ES-I3 (cell line): ENCODE results near the gene NGDN.
"Not testable (repeated sequence)": the region's sequence is repeated elsewhere in the genome, so short reads cannot be mapped to it uniquely, and the experiment has no call there.

Experiments used
- H3K36me3 ChIP-seq: 2 replicates; pipeline ENCODE4 v1.6.1; 2013; ENCODE audit warnings: mild to moderate bottlenecking, low read length, control low read depth, moderate library complexity; ENCODE audit not compliant: insufficient read depth
- H3K4me1 ChIP-seq: 2 replicates; pipeline ENCODE4 v1.6.1; 2013; ENCODE audit warnings: mild to moderate bottlenecking, control low read depth, low read length; ENCODE audit not compliant: insufficient read depth
- H3K9ac ChIP-seq: 2 replicates; pipeline ENCODE4 v1.6.1; 2013; ENCODE audit warnings: low read depth, mild to moderate bottlenecking, low read length, moderate library complexity
- H3K9me3 ChIP-seq: 2 replicates; pipeline ENCODE4 v1.6.1; 2013; ENCODE audit warnings: mild to moderate bottlenecking, low read length, moderate library complexity; ENCODE audit not compliant: control insufficient read depth, insufficient read depth

The NGDN gene, protein sequence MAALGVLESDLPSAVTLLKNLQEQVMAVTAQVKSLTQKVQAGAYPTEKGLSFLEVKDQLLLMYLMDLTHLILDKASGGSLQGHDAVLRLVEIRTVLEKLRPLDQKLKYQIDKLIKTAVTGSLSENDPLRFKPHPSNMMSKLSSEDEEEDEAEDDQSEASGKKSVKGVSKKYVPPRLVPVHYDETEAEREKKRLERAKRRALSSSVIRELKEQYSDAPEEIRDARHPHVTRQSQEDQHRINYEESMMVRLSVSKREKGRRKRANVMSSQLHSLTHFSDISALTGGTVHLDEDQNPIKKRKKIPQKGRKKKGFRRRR

DNA sequence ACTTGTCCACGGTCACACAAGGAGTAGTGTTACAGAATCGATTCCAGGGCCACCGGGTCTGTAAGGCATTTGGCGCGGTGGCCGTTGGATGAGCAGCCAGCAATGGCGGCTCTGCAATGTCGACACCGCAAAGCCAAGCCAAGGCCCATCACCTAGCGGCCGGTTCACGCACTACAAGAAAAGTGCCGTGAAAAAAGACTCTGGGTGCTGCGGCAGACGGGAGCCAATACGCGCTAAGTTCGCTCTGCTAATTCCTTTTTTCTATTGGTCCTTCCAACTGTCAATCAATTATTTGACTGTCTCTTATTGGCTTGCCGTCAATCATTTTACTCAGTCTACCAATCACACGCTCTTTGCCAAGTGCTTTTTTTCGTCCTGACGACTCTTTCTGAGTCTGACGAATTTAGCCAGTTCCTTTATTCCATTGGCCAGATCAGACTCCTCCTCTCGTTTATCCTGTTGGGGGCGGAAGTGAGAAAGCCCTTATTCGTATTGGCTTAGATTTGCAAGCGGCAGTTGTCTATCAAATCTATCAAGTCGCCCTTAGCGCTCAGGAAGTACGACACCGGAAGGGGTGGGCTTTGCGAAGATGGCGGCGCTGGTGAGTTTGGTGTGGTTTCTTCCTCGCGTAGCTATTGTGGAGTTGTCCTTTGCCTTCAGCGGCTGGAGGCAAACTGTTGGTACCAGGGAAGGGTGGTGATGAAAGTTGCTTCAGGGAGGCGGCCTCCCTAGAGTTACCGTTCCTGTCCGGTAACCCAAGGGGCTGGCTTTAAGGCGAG is at the start of gene NGDN:
TSS of gene NGDN (plus strand) at position 577 of the 779 bp plus-strand sequence. CDS start at position 590, 13 bp downstream.
- H3K4me1 ChIP-seq = no peaks in the 10 kb centered on the region

DNA sequence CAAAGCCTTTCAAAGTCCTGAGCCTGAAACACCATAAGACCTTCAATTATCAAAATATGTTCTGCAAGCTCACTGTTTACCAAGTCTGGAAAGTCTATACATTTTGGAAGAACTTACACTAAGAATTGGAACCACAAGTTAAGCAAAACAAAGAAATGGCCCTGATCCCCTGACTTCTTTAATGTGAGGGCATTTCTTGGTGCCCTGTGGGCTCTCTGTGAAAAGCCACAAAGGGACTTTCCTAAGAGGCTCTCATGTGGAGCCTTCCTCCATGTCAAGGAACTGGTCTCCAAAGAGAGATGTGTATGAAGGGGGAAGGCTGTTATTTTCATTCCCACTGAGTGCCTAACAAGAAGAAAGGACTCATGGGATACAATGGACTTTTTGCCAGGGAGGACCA is 47.9 kb upstream of the NGDN start:
- Histone ChIP-seq H3K4me1 (no peaks in the 10 kb centered on the region), H3K9me3 (no peaks in the 10 kb centered on the region), H3K9ac (no peak overlapping the region), H3K36me3 (no peaks in the 10 kb centered on the region)

More for the DNA sequence above, at the start of gene NGDN:
- H3K9ac ChIP-seq = peak within 1 kb of the TSS; percentile 99
- no peaks in the 10 kb centered on the region for H3K9me3 ChIP-seq
- H3K36me3 ChIP-seq = peaks cover 4% of the 10 kb centered on the region; the same call in 1 of the 2 replicates

DNA sequence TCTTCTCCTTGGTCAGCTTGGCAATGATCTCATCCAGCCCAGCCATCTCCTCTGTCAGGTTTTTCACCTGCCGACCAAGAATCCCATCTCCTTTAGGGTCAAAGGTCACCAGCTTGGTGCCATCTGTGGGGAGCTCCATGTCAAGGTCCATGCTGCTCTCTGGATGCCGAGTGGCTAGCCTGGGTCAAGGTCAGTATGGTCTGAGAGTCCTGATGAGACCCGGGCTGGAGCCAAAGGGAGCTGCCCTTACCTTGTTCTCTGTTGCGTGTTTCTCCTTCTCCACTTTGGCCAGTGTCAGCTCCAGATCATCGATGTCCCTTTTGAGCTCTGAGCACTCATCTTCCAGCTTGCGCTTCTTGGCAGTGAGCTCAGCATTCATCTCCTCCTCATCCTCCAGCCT is 45.8 kb upstream of the NGDN start:
- Histone ChIP-seq H3K4me1 (no peaks in the 10 kb centered on the region), H3K9me3 (no peaks in the 10 kb centered on the region), H3K9ac (no peak overlapping the region), H3K36me3 (no peaks in the 10 kb centered on the region)

DNA sequence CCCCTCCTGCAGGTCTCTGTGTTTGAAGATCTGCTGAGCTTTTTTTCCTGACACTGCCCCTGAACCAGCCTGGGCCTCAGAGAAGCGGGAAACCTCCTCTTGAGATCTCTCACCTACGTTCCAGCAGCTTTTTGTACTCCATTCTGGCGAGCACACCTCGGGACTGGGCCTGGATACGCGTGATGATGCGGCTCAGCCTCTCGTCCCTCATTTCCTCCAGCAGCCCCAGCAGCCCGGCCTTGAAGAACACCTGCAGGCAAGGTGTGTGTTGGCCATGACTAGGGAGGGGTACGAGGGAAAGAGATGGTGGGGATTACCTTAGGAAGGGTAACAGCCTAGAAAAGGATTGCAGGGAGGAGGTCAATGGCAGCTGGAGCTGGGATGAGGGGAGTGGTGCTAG is 44.3 kb upstream of the NGDN start:
- Histone ChIP-seq H3K4me1 (no peaks in the 10 kb centered on the region), H3K9me3 (no peaks in the 10 kb centered on the region)

GRCh38 chr14:23425798-23426197 is 43.7 kb upstream of the NGDN start:
- not testable (repeated sequence) for H3K9ac ChIP-seq, H3K9me3 ChIP-seq, H3K4me1 ChIP-seq, H3K36me3 ChIP-seq

More for the DNA sequence above, 44.3 kb upstream of the NGDN start:
- H3K9ac ChIP-seq = no peak overlapping the region
- H3K36me3 ChIP-seq = no peaks in the 10 kb centered on the region

DNA sequence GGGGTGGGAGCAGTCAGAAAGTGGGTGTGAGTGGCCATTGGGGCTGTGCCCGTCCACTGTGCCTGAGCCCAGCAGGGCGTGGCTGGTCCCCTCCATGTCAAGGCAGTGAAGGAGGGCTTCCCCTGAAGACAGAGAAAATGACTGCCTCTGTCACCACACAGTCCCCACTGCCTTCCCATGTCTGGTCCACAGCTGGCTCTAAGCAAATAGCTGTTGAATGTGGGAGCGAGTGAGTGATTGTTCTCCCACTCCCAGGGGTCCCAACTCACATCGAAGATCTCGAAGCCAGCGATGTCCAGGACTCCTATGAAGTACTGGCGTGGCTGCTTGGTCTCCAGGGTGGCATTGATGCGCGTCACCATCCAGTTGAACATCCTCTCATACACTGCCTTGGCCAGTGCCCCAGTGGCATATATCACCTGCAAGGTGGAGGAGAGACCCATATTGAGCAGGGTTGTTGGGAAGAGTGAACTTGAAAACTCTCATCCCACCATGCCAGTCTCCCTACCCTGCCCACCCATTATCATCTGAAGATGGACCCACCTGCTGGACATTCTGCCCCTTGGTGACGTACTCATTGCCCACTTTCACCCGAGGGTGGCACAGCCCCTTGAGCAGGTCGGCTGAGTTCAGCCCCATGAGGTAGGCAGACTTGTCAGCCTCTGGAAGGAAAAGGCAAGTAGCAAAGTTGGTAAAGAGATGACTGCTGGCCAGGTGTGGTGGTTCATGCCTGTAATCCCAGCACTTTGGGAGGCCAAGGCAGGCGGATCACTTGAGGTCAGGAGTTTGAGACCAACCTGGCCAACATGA is 40.6 kb upstream of the NGDN start:
- H3K9ac ChIP-seq = no peak overlapping the region
- H3K4me1 ChIP-seq = no peaks in the 10 kb centered on the region
- no peaks in the 10 kb centered on the region for H3K36me3 ChIP-seq
- no peaks in the 10 kb centered on the region for H3K9me3 ChIP-seq

DNA sequence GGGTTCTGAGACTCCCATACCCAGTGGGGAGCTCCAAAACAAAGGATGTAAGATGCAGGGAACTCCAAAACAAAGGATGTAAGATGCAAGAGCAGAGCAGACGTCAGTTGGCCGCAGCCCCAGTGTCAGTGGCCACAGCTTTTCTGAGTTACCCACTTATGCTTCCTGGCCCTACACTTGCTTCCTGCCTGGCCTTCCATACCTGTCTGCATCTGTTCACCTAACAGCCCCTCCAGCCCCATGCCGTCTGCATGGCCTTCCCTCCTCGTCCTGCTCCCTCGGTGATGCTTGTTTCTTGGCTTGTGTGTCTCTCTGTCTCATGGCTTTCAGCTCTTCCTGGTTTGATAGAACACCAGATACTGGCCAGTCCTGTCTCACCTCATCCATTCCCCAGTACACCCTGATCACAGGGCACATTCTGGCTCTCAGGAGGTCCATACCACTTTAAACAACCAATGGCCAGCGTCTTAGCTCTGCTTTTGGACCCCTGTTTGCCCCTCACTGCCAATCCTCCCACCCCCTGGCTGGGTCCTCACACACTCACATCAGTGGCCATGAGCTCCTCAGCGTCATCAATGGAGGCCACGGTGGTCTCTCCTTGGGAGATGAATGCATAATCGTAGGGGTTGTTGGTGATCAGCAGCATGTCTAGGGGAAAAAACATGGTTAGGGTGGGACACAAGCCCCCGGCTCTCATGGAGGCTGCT is 39.3 kb upstream of the NGDN start:
- Histone ChIP-seq H3K9ac (no peak overlapping the region), H3K4me1 (no peaks in the 10 kb centered on the region), H3K9me3 (no peaks in the 10 kb centered on the region), H3K36me3 (no peaks in the 10 kb centered on the region)

DNA sequence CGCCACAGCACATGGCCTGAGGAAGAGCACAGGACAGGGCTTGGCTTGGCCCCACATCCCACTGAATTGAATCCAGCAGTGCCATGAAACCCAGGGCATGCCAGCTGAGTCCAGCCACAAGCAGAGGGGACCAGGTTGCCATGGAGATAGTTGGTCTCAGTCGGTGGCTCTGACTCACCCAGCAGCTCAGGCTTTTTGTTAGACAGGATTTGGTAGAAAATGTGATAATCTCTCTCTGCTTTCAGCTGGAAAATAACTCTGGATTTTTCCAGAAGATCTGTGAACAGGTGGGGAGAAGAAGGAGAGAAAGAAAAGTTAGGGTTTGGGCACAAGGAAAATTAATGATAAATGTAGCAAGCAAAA is 38.8 kb upstream of the NGDN start:
- H3K36me3 ChIP-seq = no peaks in the 10 kb centered on the region
- no peaks in the 10 kb centered on the region for H3K4me1 ChIP-seq
- H3K9me3 ChIP-seq = no peaks in the 10 kb centered on the region
- H3K9ac ChIP-seq = no peak overlapping the region

- no peaks in the 10 kb centered on the region for H3K9me3 ChIP-seq
- H3K9ac ChIP-seq = no peak overlapping the region
- H3K36me3 ChIP-seq = no peaks in the 10 kb centered on the region
- 0 out of 2 replicates have a peak, but pooled peaks cover under 1% of the 10 kb centered on the region for H3K4me1 ChIP-seq
Observed at GRCh38 chr14:23431486-23431885, 38.0 kb upstream of the NGDN start.

GRCh38 chr14:23432102-23432925 is 37.2 kb upstream of the NGDN start:
- 0 out of 2 replicates have a peak, but pooled peaks cover 5% of the 10 kb centered on the region for H3K4me1 ChIP-seq
- H3K9me3 ChIP-seq = no peaks in the 10 kb centered on the region
- H3K36me3 ChIP-seq = no peaks in the 10 kb centered on the region
- H3K9ac ChIP-seq = no peak overlapping the region

GRCh38 chr14:23432946-23433345 is 36.6 kb upstream of the NGDN start:
- Histone ChIP-seq H3K9me3 (no peaks in the 10 kb centered on the region), H3K4me1 (0 out of 2 replicates have a peak, but pooled peaks cover 5% of the 10 kb centered on the region), H3K36me3 (no peaks in the 10 kb centered on the region), H3K9ac (no peak overlapping the region)

- 0 out of 2 replicates have a peak, but pooled peaks cover 9% of the 10 kb centered on the region for H3K4me1 ChIP-seq
Observed at GRCh38 chr14:23433457-23433856, 36.0 kb upstream of the NGDN start.

GRCh38 chr14:23434488-23435222 is 34.8 kb upstream of the NGDN start:
- Histone ChIP-seq H3K9me3 (no peaks in the 10 kb centered on the region), H3K4me1 (0 out of 2 replicates have a peak, but pooled peaks cover 12% of the 10 kb centered on the region), H3K9ac (no peak overlapping the region), H3K36me3 (no peaks in the 10 kb centered on the region)

More at GRCh38 chr14:23433457-23433856, 36.0 kb upstream of the NGDN start:
- no peaks in the 10 kb centered on the region for H3K9me3 ChIP-seq
- H3K9ac ChIP-seq = no peak overlapping the region
- H3K36me3 ChIP-seq = no peaks in the 10 kb centered on the region
